ENCODE measurements around the gene MSANTD1. TPM values are rescaled to one million over a fixed set of nuclear protein-coding genes. Genes with fewer than 3 reads are reported as not detected.

The MSANTD1 gene
- polyA plus RNA-seq, 10 donors: 0.28 to 0.98 (median 0.50) TPM

DNA sequence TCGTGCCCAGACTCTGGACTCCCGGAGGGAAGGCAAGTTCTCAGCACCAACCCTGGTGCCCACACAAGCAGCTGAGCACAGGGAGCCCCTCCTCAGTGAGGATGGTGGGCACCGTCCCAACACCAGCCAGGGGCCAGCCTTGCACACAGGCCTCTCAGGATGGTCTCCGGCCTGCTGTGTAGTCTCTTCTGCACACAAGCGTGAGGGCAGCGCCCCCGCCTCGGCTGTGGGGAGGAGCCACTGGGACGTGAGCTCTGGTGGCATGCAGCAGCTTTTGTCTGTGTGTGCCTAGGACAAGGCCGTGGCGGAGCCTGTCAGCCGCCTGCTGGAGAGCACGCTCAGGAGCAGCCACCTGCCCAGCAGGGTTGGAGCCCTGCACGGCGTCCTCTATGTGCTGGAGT lies 16.1 kb upstream of the MSANTD1 start:
- DNase-seq: no peak

- no peak for DNase-seq
Measured at GRCh38 chr4:3233391-3234071, 15.4 kb upstream of the MSANTD1 start.

DNA sequence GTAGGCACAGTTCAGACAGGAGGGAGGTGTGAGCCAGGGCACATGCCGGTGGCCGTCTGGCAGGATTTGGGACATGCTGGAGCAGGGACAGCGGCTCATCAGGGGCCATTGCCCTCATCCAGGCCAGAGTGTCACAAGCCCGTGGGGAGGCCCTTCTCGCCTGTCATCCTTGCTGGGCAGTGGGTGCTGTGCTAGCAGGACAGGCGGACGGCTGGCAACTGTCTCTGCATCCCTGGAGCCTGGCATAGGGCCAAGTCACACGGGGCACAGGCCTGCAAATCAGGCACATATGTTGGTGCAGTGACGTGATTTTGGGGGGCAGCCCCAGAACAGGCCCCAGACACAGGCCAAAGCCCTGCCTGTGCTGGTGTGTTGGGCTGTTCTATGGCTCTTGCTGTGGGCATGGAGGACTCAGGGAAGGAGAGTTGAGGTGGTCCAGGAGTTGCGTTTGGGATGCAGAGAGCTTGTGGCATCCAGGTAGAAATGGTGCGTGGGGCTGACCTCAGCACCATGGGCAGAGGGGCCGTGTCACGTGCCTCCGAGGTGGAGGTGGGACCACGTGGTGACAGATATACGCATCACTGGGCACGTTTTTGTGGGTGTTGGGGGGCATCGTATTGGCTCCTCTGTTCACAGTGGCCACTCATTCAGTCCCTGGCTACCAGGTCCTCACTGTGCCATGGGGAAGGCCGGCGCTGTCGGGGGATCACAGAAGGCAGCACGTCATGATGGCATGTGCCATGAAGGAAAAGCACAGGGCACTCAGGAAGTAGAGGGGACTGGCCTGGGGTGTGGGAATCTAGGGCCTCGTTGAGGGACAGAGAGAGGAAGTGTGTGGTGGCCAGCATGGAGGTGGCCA lies 14.6 kb upstream of the MSANTD1 start:
- no peak for DNase-seq

DNA sequence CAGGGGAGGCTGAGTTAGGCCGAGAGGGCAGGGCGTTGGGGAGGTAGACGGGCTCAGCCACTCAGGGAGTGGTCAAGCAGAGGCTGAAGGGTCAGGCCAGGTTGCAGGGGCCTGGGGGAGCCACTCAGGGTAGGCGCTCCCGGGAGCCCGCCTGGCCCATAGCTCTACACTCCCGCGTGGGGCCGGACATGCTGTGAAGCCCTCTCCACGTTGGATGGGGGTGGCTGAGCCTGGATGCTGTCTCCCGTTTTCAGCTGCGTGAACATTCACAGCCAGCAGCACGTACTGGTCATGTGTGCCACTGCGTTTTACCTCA lies 14.0 kb upstream of the MSANTD1 start:
- DNase-seq: no peak

GRCh38 chr4:3235581-3235980 lies 13.4 kb upstream of the MSANTD1 start:
- DNase-seq: no peak

DNA sequence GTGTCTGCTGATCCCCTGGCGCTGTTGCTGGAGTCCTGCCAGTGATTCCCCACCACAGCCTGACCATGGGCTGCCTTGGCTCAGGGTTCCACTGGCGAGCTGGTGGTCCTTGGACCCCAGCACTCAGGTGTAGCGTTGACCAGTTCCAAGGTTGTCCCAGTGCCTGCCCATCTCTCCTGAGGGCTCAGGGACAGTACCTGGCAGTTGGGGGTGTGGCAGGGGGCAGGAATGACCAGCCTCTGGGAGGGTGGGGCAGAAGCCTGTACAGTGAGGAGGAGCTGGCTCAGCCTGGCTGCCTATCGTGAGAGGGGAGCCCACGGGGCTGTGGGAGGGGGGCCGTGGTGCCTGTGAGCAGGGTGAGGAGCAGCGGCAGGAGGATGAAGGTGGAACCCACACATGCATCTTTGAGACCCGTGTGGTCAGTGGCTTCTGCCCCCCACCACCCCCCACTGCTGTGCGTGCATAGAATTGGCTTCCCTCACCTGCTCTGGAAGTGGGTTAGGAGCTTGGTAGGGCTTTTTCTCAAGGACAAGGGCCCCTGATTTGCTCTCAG lies 12.6 kb upstream of the MSANTD1 start:
- DNase-seq: no peak

- no peak for DNase-seq
Measured at GRCh38 chr4:3237266-3237665, 11.7 kb upstream of the MSANTD1 start.

DNA sequence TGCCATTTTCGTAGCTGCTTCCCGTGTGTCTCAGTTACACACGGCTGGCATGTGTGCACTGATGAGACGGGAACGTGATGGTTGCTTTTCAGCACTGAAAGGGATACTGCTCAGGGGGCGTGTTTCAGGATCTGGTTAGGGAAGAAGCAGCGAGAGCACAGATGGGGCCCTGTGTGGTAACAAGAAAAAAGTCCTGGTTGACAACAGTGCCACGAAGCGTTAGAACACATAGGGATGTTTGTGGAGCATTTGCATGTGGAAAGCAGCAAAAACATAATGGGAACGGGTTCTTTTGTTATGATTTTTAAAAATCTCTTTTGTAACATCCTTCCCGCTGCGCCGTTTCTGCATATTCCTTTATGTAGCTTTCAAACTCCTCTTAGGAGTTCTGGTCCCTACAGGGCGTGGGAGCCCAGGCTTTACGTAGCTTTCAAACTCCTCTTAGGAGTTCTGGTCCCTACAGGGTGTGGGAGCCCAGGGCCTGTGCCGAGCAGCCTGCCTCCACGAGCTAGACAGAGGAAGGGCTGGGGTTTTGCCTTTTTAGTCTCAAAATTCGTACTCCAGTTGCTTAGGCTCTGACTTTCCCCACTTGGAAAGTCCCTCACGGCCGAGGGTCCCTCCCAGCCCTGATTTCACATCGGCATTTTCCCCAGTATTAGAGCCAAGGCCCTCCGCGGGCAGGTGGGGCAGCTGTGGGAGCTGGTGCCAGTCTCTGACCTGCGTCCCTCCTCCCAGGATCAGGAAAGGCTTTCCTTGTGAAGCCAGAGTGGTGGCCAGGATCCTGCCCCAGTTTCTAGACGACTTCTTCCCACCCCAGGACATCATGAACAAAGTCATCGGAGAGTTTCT lies 11.0 kb upstream of the MSANTD1 start:
- DNase-seq: no peak

- DNase-seq: peak in 1 of 3 donors; percentile 30
Measured at GRCh38 chr4:3238721-3239120, 10.2 kb upstream of the MSANTD1 start.

DNA sequence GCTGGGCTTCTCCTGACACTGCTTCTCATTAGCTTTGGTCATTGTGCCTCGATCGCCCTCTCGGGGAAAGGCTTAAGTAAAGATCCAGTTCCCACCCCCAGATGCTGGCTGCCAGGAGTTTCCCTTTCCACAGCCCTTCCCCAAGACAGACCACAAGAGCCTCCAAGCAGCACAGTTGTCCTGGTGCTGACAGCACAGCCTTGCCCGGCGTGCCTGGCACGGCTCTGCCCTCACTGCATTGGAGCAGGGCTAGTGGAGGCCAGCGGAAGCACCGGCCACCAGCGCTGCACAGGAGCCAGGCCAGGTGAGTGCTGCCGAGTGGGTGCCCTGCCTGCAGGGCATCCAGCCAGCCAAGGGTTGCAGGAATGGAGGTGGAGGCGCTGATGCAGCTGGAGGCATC lies 9.7 kb upstream of the MSANTD1 start:
- DNase-seq: peak in 1 of 3 donors; percentile 56

GRCh38 chr4:3239998-3240920 lies 8.7 kb upstream of the MSANTD1 start:
- DNase-seq: peak in 1 of 3 donors; percentile 33

GRCh38 chr4:3240936-3241522 lies 7.9 kb upstream of the MSANTD1 start:
- DNase-seq: peak in 1 of 3 donors; percentile 63

DNA sequence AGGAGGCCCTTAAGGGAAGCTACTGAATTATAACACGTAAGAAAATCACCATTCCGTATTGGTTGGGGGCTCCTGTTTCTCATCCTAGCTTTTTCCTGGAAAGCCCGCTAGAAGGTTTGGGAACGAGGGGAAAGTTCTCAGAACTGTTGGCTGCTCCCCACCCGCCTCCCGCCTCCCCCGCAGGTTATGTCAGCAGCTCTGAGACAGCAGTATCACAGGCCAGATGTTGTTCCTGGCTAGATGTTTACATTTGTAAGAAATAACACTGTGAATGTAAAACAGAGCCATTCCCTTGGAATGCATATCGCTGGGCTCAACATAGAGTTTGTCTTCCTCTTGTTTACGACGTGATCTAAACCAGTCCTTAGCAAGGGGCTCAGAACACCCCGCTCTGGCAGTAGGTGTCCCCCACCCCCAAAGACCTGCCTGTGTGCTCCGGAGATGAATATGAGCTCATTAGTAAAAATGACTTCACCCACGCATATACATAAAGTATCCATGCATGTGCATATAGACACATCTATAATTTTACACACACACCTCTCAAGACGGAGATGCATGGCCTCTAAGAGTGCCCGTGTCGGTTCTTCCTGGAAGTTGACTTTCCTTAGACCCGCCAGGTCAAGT lies 6.9 kb upstream of the MSANTD1 start:
- DNase-seq: peak; percentile 83 to 96 (median 91)

DNA sequence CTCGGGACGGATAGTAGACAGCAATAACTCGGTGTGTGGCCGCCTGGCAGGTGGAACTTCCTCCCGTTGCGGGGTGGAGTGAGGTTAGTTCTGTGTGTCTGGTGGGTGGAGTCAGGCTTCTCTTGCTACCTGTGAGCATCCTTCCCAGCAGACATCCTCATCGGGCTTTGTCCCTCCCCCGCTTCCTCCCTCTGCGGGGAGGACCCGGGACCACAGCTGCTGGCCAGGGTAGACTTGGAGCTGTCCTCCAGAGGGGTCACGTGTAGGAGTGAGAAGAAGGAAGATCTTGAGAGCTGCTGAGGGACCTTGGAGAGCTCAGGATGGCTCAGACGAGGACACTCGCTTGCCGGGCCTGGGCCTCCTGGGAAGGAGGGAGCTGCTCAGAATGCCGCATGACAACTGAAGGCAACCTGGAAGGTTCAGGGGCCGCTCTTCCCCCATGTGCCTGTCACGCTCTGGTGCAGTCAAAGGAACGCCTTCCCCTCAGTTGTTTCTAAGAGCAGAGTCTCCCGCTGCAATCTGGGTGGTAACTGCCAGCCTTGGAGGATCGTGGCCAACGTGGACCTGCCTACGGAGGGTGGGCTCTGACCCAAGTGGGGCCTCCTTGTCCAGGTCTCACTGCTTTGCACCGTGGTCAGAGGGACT lies 5.7 kb upstream of the MSANTD1 start:
- peak in 1 of 3 donors; percentile 42 for DNase-seq

- DNase-seq: no peak
Measured at GRCh38 chr4:3244002-3244401, 5.0 kb upstream of the MSANTD1 start.

GRCh38 chr4:3244747-3245146 lies 4.2 kb upstream of the MSANTD1 start:
- no peak for DNase-seq

DNA sequence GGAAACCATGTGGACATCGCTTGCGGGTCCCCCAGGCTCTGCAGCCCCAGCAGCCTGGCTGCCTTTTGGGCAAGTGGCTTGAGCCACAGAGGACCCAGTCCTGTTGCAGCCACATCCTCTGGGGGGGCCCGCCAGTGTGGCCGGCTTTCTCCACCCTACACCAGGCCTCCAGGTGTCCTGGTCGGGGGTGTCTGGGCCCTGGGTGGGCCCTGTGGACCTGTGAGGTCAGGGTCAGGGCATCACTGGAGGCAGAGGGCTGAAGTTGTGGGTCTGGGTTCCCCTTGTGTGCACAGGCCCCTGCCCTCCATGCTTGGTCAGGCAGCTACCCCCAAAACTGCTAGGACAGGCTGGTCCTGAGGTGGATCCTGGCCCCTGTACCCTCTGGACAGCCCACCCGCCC lies 3.3 kb upstream of the MSANTD1 start:
- DNase-seq: no peak

DNA sequence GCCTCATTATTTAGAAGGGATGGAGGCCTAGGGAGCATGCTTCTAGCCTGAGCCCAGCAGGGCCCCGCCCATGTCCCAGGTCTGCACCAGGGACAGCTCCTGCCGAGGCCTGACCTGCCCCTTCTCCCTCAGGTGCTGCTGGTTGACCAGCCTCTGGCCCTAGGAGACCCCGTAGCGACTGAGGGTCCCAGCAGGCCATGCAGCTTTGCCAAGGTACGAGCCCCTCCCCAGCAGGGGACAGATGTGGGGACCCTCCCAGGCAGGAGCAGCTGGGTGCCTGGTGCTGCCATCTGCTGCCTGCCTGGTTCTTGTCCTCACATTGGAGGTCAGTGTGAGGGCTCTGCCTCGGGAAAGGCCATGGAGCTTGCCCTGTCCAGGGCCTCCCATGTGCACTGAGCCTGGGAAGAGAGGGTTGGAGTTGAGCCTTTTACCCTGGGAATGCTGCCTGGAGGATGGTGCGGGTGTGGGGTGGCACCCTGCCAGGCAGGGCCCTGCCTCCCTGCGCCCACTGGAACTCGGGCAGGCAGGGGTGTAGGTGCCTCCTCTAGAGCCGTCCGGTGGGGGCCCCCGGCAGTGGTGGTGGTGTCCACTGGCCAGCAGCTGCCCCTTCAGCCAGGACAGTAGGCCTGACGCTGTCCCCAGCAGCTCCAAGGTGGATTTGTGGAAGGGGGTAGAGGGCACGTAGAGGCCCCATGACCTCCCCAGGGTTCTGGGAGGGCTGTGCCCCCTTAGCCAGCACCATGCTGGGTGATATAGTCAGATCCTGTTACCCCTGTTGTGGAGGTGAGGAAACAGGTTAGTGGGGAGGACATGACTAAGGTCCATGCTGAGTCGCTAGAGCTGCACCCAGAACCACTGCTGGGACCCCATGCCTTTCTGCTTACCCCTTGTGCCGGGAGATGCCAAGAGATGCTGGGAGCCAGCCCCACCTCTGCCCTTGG lies 2.2 kb upstream of the MSANTD1 start:
- no peak for DNase-seq

Data from muscle of back (tissue), 11 donors.